Measurements from ENCODE around the gene SV2C.
"Not testable (repeated sequence)": the region's sequence is repeated elsewhere in the genome, so short reads cannot be mapped to it uniquely, and the experiment has no call there.

The SV2C gene

DNA sequence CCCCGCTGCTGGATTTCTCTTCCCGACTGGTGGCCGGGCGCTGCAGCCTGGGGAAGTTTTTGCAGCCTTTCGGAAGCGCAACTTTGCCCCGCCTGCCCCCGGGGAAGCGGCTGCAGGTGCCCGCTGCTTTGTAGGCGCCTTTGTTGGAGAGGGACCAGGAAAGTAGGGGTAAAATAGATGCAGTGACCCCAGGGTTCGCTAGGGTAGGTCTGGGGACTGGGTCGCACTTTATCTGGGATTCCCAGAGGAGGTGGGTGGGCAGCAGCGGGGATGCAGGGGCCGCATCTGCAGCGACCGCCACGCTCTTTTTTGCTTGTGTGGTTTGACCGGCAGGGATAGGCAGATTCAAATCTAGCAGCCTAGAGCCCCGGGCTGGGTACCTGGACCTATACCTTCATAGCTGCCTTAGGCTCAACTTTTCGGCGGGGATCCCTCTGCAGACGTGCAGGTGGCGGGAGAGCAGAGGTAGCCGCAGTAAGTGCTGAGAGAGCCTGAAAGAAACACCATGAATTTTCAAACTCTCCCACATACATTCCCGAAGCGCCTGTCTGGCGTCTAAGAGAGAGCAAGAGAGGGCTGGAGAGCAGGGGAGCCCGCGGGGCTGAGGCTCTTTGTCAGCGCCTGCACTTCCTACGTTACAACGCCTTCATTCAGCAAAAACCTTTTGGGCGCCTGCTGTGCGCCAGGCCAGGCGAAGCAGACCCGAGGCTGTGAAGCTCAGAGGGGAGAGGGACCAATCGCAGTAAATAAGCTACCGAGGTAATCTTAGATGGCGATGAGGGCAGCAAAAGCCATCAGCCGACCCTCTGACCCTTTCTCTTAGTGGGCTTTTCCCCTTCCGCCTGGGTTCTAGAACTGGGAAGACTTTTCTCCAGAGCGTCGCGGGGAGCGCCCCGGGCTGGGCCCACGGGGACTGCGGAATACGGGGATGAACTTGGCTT, 642 bp downstream of the SV2C start:
- peak overlapping the region; percentile 24 for H3K4me3 ChIP-seq (ENCODE audit: control insufficient read depth, low read depth, low read length)
- DNase-seq (ENCODE audit: low read depth), result no peak
- TF ChIP-seq, protein P1, sequence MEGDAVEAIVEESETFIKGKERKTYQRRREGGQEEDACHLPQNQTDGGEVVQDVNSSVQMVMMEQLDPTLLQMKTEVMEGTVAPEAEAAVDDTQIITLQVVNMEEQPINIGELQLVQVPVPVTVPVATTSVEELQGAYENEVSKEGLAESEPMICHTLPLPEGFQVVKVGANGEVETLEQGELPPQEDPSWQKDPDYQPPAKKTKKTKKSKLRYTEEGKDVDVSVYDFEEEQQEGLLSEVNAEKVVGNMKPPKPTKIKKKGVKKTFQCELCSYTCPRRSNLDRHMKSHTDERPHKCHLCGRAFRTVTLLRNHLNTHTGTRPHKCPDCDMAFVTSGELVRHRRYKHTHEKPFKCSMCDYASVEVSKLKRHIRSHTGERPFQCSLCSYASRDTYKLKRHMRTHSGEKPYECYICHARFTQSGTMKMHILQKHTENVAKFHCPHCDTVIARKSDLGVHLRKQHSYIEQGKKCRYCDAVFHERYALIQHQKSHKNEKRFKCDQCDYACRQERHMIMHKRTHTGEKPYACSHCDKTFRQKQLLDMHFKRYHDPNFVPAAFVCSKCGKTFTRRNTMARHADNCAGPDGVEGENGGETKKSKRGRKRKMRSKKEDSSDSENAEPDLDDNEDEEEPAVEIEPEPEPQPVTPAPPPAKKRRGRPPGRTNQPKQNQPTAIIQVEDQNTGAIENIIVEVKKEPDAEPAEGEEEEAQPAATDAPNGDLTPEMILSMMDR (IDR thresholded peaks at IDR 0.05; ENCODE audit: control insufficient read depth, insufficient read depth, low read depth, low read length, missing control alignments), result no peak

DNA sequence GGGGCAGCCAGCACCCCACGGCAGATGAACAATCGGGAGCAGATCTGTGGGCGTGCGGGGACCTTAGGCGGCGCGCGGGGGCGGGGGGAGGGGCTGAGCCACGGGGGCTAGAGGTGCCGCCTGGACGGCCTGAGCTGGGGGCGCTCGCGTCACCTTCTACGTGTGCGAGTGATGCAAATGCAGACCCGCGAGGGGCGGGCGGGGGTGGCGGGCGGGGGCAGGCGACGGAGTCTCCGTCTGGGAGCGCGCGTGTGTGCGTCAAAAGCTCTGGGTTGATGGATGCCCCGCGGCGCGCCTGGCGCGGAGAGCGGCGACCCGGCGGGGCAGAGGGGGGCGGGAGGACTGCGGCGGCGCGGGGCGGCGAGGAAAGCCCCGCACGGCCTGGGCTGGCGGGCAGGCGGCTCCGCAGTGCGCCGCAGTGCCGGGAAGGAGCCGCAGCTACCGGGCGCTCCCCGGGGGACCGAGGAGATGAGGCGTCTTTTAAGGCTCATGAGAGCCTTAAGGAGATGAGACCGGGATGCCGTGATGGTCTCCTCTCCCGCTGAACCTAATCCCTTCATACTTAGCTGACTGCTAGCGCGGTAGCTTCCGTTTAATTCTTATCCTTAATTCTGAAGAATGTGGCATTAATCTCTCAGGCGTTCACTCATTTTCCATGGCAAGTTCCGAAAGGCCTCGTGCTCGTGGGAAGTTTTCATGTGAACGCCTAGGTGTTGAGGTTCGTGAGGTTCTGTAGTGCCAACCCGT, 1.5 kb downstream of the SV2C start:
- TF ChIP-seq, protein P1 (IDR thresholded peaks at IDR 0.05; ENCODE audit: control insufficient read depth, insufficient read depth, low read depth, low read length, missing control alignments), result no peak
- no peak for DNase-seq (ENCODE audit: low read depth)
- no peak overlapping the region for H3K4me3 ChIP-seq (ENCODE audit: control insufficient read depth, low read depth, low read length)

DNA sequence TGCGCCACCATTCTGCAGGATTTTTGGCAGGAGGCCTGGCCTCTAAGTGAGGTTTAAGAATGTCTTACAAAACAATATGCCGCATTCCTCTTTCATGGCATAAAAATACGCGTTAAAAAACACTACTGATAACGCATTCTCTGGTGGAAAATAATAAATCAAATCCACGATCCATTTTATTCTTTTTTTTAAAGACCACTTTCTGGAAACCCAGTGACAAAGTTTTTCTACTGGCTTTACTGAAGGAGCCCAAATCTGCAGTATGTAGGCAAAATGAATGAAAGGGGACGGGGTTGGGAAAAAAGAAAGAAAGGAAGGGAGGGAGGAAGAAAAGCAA, 2.0 kb downstream of the SV2C start:
- no peak for DNase-seq (ENCODE audit: low read depth)
- TF ChIP-seq, protein P1 (IDR thresholded peaks at IDR 0.05; ENCODE audit: control insufficient read depth, insufficient read depth, low read depth, low read length, missing control alignments), result no peak
- H3K4me3 ChIP-seq (ENCODE audit: control insufficient read depth, low read depth, low read length), result no peak overlapping the region

DNA sequence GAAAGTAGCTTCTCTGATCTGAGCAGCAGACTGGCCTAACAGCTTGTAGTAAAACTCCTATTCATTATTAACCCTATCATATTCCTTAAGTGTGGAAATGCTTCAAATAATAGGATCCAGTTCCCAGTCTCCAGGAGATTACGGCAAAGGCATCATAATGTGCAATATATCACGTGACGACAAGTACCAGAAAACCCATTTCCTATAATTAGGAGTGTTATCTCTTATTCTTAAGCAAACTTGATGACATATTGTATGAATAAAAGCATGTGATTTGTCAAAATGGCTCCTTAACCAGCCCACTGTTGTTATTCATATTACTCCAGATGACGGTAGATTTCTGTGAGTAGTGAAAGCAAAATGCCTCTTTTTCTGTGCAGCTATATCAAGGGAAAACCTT, 2.9 kb downstream of the SV2C start:
- TF ChIP-seq, protein P1 (IDR thresholded peaks at IDR 0.05; ENCODE audit: control insufficient read depth, insufficient read depth, low read depth, low read length, missing control alignments), result no peak
- DNase-seq (ENCODE audit: low read depth), result no peak
- no peak overlapping the region for H3K4me3 ChIP-seq (ENCODE audit: control insufficient read depth, low read depth, low read length)

DNA sequence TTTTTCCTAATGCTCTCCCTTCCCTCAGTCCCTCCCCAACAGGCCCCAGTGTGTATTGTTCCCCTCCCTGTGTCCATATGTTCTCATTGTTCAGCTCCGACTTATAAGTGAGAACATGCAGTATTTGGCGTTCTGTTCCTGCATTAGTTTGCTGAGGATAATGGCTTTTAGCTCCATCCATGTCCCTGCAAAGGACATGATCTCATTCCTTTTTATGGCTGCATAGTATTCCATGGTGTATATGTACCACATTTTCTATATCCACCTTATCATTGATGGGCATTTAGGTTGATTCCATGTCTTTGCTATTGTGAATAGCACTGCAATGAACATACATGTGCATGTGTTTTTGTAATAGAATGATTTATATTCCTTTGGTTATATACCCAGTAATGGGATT, 6.0 kb downstream of the SV2C start:
- not testable (repeated sequence) for DNase-seq (ENCODE audit: low read depth); H3K4me3 ChIP-seq (ENCODE audit: control insufficient read depth, low read depth, low read length)

DNA sequence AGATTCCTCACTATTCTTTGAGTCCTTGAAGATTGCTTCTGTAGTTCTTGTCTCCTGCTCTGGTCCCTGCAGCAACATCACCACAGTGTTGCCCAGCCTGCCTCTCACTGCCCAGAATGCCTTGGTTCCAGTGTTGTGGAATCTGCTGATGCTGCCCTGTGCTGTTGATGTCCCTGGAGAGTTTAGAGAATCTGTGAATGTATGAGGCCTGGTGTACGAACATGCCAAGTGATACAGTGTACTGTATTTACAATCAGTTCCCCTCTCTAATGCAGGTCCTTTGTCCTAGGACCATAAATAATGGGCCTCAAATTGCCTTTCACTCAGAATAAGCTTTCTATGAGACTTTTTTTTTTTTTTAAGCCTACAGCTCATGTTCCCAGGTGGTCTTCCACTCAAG, 8.2 kb downstream of the SV2C start:
- TF ChIP-seq, protein P1 (IDR thresholded peaks at IDR 0.05; ENCODE audit: control insufficient read depth, insufficient read depth, low read depth, low read length, missing control alignments), result no peak
- H3K4me3 ChIP-seq (ENCODE audit: control insufficient read depth, low read depth, low read length), result no peak overlapping the region
- no peak for DNase-seq (ENCODE audit: low read depth)

DNA sequence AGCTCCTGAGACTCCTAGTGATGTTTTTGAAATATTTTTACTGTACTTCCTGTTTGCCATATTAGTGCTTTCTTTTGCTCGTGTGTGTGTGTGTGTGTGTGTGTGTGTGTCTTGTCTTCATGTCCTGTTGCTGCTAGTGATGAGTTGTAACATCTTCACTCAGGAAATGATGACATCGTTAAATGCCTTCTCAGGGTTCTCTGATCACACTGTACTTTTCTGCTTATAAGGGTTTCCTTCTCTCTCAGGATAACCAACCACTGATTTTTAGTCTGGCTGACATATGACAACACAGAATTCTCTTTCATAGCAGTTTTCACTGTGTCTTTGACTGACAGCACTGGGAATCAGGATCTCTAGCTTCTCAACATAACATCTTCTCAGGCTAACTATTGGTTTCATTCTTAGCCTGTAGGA, 16.1 kb downstream of the SV2C start:
- TF ChIP-seq, protein P1 (IDR thresholded peaks at IDR 0.05; ENCODE audit: control insufficient read depth, insufficient read depth, low read depth, low read length, missing control alignments), result no peak
- DNase-seq (ENCODE audit: low read depth), result no peak
- no peak overlapping the region for H3K4me3 ChIP-seq (ENCODE audit: control insufficient read depth, low read depth, low read length)
